Hepatocyte (in vitro differentiated cells): Measurements from ENCODE around the gene GRID1.

Experiments used
- CTCF ChIP-seq: fragments of 200-600 bp; sonication (generic); IDR thresholded peaks from 2 replicates; pipeline ENCODE4 v1.5.1; 2016; ENCODE audit warnings: antibody characterized with exemption, mild to moderate bottlenecking; ENCODE audit not compliant: poor library complexity
- EZH2 ChIP-seq: fragments of 200-600 bp; sonication (generic); IDR thresholded peaks from 2 replicates; pipeline ENCODE4 v1.6.1; 2016; ENCODE audit warnings: antibody characterized with exemption, mild to moderate bottlenecking, borderline replicate concordance
- EZH2phosphoT487 ChIP-seq: fragments of 200-600 bp; sonication (generic); IDR thresholded peaks from one replicate; pipeline ENCODE4 v1.6.1; 2018; ENCODE audit warnings: antibody characterized with exemption, mild to moderate bottlenecking, low read depth, moderate library complexity; ENCODE audit not compliant: unreplicated experiment, severe bottlenecking

- TF ChIP-seq CTCF (no peak), EZH2phosphoT487 (no peak), EZH2 (no peak)
Observed at GRCh38 chr10:86311906-86312305, 54.7 kb downstream of the GRID1 start.
